Dermis blood vessel endothelial cell (primary cell): Measurements from ENCODE around the gene UMODL1. TPM values are rescaled to one million over a fixed set of nuclear protein-coding genes. Genes with fewer than 3 reads are reported as not detected.
"Not testable (repeated sequence)": the region's sequence is repeated elsewhere in the genome, so short reads cannot be mapped to it uniquely, and the experiment has no call there.

Experiments used
- DNase-seq: peaks from one replicate; pipeline ENCODE4 v3.0.0; 2010
- total RNA-seq: library from RNA; depleted of rRNA; stranded (reverse); fragments of >200 nt; gene quantifications from 2 replicates; pipeline ENCODE4 v1.2.3, GENCODE V29; 2014

Gene UMODL1
- total RNA-seq, 1 donor from 2014 or later, result not detected

DNA sequence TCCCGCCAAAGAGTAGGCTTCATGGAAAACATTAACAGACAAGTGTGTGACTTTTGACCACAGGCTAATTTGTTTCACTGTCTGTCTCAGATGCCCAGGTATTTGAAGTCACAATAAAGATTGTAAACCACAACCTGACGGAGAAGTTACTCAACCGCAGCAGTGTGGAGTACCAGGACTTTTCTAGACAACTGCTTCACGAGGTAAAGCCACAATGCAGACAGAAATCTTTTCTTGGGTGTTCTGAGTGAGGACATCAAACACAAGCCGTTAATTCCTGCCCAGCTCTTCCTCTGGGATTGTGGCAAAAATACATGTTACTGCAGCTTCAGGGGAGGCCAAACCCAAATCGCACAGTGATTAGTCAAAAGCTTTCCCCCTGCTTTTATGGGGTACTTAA, 31.0 kb downstream of the UMODL1 start:
- DNase-seq, result no peak

DNA sequence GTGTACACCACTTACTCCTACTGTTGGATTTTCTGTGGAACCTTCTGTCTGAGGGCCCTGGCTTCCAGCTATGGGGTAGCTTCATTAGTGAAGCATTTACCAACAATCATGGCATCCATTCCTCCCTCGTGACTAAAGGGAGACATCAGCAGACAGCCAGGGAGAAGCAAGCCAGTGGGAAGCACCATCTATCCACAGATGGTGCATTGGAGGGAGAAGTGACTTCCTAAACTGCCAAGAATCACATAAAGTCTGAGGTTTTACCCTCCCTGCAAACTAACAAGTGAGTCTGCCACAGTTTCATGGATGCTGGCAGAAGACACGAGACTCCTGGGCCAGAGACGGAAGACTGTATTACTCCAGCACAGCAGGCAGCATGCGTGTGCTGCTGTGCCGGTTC, 31.4 kb downstream of the UMODL1 start:
- no peak for DNase-seq

DNA sequence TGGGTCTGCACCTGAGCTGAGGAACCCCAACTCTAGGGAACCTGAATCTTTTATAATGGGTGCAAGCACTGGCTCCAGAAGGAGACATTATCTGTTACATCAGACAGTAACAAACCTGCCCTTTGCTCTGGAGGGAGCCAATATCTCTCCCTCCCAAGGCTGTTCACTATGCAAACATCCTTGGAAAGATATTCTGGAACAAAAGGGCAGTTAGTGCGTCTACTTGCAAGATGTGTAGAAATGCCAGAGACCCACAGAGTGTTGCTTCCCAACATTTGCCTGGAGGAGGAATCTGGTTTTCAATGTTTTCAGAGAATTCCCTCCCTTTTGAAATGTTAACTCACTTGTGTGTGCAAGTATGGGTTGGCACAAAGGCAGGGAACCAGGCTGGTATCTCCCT, 31.9 kb downstream of the UMODL1 start:
- no peak for DNase-seq

DNA sequence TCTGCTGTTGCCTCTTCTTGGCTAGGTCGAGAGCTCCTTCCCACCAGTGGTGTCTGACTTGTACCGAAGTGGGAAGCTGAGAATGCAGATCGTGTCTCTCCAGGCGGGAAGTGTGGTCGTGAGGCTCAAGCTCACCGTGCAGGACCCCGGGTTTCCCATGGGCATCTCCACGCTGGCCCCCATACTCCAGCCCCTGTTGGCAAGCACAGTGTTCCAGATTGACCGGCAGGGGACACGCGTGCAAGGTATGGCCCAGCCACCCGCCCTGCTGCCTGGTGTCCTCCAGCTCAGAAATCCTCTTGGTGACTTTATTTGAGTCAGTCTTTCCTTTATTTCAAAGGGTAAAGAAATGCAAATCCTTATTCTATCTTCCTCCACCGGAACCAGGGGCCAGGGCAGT, 32.7 kb downstream of the UMODL1 start:
- DNase-seq, result no peak

DNA sequence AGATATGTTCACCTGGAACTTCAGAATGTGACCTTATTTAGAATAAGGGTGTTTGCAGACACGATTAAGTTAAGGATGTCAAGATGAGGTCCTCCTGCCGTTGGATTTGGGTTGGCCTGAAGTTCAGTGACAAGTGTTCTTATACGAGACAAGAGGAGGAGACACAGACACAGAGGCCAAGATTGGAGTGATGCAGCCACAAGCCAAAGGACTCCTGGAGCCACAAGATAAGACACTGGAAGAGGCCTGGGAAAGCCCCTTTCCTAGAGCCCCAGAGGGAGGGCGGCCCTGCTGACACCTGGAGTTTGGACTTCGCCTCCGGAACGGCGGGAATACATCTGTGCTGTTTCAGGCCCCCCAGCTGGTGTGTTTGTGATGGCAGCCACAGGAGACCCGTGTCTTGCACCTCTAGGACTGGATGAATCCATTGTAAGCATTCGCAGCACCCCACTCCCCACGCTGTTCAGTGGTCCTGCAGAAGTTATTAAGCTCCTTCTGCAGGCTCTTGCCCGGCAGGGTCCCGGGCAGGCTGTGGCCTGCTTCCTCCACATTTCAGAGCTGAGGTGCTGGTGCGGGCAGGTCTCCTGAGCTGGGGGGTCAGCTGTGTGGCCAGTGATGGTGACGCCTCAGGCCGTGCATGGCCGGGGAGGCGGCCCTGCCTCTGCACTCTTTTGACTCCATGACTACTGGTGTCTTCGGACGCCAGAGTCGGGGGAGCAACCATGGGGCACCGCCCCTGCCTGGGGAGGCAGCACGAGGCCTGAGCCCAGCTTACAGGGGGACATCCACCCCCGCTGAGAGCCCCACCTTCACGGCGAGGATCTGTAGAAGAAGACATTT, 34.6 kb downstream of the UMODL1 start:
- DNase-seq, result no peak

DNA sequence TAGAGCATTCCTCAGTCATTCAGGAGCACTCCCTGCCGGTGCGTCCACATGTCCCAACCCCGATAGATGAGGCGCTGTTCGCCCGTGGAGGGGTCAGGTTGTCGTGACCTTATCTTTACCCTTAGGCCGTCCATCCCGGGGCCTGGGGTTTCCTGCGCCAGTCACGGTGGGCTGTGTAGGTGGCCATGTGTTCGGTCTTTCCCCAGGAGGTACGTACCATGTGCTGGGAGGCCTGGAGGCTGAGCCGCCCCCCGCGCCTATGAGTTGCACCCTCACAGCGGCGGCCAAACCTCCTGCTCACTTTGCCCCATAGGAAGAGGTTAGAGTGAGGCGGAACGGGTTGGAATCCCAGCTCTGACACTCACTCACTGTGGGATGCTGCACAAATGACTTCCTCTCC, 35.3 kb downstream of the UMODL1 start:
- DNase-seq, result no peak

DNA sequence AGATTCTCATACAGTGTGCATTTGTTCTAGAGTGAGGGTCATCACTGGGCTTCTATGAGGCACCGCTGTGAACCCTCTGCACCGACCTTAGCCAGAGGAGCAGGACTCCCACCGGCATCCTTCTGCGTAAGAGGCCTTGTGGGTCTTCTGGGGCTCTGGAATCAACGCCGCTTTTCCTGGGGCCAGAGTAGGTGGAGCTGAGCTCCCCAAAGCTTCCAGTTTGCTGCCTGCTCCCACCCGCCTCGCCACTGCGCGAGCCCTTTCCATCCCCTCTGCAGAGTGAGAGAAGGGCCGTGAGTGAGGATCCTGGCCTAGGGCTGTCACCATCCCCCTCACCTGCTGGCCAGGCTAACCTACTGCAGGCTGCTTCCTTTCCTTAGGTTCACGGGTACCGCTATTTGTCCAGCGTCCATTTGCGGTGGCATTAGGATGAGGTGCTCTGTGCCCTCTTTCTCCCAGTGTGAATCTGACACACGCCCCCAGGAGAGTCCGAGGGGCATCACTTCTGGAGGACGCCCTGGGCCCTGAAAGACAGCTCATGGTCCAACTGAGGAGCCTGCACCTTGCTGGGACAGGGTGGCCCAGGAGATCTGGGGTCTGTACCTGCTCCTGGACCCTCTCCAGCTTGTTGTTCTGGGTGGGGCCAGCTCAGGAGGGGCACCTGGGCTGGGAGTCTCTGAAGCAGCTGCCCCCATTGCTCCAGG, 36.2 kb downstream of the UMODL1 start:
- no peak for DNase-seq

DNA sequence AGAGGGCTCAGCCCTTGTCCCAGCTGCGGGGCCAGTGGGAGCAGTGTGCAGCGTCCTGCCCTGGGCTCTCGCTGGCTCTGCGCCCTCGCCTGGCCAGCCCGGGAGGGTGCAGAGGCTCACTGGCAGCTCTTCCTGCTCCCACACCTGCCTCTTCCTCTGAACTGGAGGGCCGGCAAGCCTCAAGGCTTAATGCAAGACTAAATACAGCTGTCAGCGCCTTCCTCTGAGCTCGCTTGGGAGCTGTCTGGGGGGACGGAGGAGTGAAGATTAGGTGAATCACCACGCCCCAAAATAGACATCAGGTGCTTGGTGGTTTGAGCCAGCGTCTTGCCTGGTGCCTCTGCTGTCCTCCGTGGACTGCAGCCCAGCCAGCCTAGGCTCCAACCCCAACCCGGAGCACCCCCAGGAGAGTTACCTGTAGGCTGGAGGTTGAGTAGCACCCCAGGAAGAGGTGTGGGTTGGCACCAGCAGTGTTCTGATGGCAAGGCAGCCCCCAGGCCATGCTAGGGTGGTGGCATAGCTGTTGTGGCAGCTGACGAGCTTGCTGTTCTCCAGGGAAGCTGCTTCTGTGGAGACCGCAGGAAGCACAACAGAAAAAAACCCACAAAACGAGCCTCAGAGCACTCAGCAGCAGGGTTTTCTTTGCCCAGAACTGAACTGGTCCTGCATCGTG, 36.9 kb downstream of the UMODL1 start:
- DNase-seq, result peak; percentile 69

DNA sequence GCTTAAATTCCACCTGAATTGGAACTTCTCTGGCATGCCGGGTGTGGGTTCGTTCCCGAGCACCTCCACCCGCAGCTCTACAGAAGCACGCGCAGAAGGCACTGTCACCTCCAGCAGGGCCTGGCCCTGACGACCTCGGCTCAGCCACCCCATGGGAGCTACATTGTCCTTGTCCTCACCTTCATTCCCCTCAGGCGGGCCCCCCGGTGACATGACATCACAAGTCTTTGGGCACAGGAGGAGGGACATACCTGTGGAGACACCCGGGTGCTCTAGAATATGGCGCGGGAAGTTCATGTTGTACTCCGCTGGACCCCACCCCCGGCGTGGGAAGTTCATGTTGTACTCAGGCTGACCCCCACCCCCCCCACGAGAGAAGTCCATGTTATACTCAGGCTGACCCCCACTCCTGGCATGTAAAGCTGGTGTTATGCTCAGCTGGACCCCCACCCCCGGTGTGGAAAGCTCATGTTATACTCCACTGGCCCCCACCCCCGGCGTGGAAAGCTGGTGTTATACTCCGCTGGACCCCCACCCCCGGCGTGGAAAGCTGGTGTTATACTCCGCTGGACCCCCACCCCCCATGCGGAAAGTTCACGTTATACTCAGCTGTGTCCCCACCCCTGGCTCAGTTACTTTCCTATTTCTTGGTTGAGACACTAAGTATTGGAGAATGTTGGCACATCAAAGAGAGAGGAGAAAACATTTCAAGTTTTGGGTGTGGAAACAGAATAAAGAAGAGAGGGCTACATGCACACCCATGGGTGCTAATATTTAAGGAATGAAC, 37.6 kb downstream of the UMODL1 start:
- no peak for DNase-seq

DNA sequence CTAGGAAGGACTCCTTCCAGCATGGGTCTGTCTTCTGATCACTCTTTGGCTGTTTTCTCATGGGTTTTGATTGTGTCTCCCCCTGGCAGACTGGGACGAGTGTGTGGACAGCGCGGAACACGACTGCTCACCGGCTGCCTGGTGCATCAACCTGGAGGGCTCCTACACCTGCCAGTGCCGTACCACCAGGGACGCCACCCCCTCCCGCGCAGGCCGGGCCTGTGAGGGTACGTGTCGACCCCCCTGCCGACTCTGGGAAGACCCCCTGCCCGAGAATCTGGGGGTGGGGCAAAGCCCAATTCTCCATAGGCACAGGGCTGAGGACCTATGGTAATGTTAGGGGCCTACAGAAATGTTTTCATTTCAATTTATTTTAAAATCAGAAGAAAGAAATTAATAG, 38.4 kb downstream of the UMODL1 start:
- no peak for DNase-seq

DNA sequence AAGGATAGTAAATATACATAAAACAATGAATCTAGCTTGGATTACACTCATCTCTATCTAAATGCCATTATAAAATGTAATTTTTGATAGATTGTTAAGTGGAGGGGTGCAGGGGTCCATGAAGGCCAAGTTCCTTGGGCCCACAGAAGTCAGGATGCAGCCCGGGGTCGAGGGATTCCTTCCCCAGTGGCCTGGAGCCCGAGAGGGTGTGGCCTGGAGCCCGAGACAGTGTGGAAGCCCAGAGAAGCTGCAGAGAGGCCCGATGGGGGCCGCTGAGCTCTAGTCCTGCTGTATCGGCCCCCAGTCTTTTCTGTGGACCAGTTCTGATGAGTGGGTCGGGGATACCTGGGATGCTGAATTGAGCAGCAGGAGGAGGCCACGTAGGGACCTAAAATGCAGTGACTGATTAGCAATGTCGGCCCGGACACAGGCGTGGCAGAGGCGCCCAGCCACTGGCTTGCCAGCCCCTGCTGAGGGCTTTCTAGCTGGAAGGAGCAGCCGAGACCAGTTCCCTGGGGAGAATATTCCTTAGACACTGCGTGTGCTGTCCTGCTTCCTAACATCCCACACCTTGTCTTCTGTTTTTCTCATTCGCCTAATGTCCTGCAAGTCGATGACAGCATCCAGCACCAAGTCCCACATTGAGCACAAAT, 38.9 kb downstream of the UMODL1 start:
- no peak for DNase-seq

DNA sequence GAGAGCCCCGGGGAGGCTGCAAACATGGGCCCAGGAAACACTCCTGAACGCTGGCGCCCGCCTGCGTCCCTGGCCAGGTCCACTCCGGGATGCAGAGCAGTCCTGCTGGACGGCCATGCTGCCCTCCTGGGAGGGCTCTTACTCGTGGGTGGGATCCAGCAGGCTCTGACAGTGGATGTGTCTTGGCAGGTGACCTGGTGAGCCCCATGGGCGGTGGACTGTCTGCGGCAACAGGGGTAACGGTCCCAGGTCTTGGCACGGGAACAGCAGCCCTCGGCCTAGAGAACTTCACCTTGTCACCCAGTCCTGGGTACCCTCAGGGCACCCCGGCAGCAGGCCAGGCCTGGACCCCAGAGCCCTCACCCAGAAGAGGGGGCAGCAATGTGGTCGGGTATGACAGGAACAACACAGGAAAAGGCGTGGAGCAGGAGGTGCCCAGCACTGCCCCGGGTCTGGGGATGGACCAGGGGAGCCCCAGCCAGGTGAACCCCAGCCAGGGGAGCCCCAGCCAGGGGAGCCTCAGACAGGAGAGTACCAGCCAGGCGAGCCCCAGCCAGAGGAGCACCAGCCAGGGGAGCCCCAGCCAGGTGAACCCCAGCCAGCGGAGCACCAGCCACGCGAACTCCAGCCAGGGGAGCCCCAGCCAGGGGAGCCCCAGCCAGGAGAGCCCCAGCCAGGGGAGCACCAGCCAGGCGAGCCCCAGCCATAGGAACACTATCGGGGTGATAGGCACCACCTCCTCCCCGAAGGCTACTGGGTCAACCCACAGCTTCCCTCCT, 39.8 kb downstream of the UMODL1 start:
- no peak for DNase-seq

DNA sequence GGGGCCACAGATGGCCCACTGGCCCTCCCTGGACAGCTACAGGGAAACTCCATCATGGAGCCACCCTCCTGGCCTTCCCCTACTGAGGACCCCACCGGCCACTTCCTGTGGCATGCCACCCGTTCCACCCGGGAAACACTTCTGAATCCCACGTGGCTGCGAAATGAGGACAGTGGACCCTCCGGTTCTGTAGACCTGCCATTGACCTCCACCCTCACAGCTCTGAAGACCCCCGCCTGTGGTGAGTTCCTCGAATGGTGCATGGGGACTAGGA, 40.3 kb downstream of the UMODL1 start:
- DNase-seq, result no peak

DNA sequence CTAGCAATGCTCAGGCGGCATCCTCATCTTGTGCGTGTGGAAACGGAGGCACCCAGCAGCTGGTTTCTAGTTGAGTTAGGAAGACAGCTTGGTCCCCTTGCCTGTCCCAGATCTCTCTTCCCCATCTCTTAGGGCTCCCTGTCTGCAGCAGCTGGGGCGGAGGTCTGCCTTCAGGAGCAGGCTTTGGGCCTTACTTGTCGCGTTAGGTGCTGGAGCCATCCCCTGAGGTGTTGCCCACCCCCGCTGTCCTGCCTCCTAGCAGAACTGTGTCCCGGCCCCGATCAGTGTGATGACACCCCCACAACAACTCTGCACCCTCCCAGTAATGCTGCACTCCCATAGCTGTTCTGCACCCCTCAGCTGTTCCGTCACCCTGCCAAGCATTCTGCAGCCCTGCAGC, 40.7 kb downstream of the UMODL1 start:
- DNase-seq, result no peak

DNA sequence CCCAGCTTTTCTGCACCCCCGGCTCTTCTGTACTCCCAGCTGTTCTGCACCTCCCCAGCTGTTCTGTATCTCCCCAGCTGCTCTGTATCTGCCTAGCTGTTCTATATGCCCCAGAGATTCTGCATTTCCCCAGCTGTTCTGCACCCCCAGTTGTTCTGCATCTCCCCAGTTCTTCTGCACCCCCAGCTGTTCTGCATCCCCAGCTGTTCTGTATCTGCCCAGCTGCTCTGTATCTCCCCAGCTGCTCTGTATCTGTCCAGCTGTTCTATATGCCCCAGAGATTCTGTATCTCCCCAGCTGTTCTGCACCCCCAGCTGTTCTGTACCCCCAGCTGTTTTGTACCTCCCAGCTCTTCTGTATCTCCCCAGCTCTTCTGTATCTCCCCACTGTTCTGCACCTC, 41.1 kb downstream of the UMODL1 start:
- no peak for DNase-seq

DNA sequence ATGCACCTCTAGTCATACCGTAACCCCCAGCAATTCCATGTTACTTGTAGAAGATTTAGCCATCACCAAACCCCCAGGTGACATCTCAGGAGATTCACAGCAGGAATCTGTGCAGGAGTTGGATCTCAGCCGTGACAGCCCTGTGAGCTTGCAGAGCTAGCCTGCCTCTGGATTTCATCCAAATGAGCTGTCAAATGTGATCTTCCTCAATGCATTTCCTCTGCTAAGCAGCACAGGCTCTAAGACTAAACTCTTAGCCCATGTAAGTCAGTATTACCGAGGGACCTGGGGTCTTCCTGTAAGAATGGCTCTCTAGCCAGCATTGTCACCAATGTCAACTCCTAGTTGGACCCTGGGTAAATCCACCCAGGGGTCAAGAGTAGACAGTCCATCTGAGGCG, 41.7 kb downstream of the UMODL1 start:
- DNase-seq, result peak; percentile 43

DNA sequence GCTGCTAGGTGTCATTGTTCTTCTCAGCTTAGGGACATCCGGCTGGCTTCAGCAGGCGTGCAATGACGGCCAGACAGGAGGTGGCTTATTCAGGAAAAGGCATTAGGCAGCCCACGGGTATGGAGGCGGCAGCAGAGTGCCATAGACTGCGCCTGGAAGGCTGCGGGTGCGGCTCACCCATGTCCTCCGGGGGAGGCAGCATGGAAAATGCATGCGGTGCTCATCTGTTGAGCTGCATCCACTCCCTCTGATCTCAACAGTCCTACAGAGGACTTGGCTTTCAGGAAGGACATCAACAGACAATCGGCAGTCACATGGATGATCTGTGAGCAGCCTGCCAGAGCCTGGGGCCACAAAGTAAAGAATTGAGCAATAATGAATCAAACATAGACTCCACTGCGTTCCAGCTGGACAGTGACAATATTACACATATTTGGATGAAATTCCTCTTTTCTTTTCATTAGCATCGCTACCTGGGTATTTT, 42.9 kb downstream of the UMODL1 start:
- DNase-seq, result no peak

DNA sequence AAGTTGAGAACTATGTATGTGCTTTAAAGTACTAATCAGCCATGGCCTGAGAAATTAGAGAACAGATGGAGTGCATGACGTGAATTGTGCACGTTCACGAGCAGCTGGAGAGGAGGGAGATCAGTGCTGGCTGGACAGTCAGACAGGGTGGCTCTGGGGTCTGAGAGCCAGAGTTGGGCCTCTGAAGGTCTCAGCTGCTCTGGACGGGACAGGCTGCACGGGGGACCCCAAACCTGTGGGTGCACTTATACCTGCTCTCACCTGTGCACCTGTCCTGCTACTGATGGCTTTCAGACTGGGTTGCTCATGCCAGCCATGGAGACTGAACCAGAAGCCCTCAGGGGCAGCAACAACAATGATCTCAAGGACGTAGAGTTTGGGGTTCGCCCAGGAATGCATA, 43.5 kb downstream of the UMODL1 start:
- no peak for DNase-seq

DNA sequence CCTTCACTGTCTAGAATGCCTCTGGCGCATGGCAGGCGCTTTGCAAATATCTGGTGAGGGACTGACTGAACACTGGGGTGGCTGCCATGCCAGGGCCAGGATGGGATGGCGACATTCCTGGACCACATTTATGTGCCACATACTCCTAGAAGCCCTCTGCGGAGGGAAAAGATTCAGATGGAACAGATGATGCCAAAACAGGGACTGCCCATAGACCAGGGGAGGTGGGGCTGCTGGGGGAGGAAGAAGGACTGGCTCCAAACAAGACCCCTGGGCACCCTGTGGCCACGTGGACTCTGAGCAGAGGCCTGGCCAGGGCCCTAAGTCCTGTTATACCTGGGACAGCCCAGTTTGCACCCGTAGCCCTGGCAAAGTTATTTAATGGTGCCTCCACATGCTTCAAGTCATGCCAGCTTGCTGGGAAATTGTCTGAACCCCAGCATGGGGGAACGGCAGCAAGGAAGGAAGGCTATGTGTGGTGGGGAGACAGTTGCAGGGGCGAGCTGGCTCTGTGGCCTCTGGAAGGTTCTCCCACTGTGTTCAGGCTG, 44.1 kb downstream of the UMODL1 start:
- DNase-seq, result no peak

DNA sequence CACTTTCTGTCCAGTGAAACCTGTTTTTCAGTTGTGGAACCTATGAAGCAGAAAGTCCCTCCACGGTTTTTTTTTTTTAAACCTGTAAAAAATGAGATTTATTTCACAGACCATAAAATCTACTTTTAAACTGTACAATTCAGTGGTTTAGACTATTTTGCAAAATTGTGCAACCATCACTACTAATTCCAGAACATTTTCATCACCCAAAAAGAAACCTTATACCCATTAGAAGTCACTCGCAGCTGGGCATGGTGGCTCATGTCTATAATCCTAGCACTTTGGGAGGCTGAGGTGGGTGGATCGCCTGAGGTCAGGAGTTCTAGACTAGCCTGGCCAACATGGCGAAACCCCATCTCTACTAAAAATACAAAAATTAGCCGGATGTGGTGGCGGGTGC, 45.4 kb downstream of the UMODL1 start:
- DNase-seq, result not testable (repeated sequence)

DNA sequence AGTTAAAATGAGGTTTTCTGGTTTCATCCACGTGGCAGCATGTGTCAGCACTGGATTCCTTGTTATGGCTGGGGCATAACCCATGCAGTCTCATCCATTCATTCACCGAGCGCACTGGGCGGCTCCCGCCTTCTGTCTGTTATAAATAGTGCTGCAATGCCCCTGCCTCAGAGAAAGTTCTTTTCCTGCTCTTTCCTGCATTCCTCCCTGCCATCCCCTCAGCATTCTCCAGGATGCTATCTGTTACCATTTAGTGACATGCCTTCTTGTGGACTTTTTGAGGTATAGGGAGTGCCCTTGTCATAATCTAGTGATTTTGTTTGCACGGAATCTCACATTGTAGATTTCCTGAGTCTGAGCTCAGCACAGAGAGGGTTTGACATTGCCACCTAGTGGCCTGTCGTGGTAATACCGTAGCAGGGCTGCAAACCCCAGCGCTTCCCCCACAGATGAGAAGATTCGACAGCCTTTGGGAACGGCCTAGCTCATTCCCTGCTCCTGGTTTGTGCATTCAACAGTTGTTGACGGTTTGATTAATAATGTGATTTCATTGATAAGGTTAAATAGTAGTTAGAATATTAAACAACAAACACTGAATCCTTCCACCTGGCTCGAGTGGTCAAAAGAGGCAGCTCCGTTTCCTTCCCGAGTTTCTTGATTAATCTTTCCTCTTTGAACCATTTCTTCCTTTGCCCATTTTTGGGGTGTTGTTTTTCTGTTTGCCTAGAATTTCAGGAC, 46.3 kb downstream of the UMODL1 start:
- peak; percentile 87 for DNase-seq
